ENCODE results near the gene ANKRD13D.

The ANKRD13D gene

GRCh38 chr11:67262731-67263675 lies 26.1 kb upstream of the ANKRD13D start:
- DNase-seq: peak; percentile 49 to 80

GRCh38 chr11:67264260-67264659 lies 24.8 kb upstream of the ANKRD13D start:
- DNase-seq: no peak

GRCh38 chr11:67264877-67265632 lies 24.0 kb upstream of the ANKRD13D start:
- DNase-seq: no peak

- peak in 1 of 2 experiments; percentile 48 for DNase-seq
Observed at GRCh38 chr11:67265633-67266448, 23.3 kb upstream of the ANKRD13D start.

- peak in 1 of 2 experiments; percentile 43 for DNase-seq
Observed at GRCh38 chr11:67266449-67267187, 22.5 kb upstream of the ANKRD13D start, which contains the start of gene GRK2. Gene GRK2 (plus strand): TSS chr11:67266473. CDS start chr11:67266700, 227 bp downstream.

- DNase-seq: no peak
Observed at GRCh38 chr11:67267188-67268080, 21.7 kb upstream of the ANKRD13D start.

GRCh38 chr11:67268081-67268961 lies 20.8 kb upstream of the ANKRD13D start:
- DNase-seq: no peak

- DNase-seq: no peak
Observed at GRCh38 chr11:67268962-67269268, 20.2 kb upstream of the ANKRD13D start.

GRCh38 chr11:67269401-67270255 lies 19.5 kb upstream of the ANKRD13D start:
- no peak for DNase-seq

GRCh38 chr11:67270256-67271204 lies 18.6 kb upstream of the ANKRD13D start:
- DNase-seq: no peak

GRCh38 chr11:67271205-67271540 lies 17.9 kb upstream of the ANKRD13D start:
- no peak for DNase-seq

- no peak for DNase-seq
Observed at GRCh38 chr11:67271541-67272284, 17.4 kb upstream of the ANKRD13D start.

GRCh38 chr11:67272327-67273259 lies 16.5 kb upstream of the ANKRD13D start:
- DNase-seq: no peak

GRCh38 chr11:67273260-67273990 lies 15.7 kb upstream of the ANKRD13D start:
- no peak for DNase-seq
